Limb (tissue), 2 donors: Measurements from ENCODE around the gene NPB.

Source experiments
- DNase-seq, 2 donors: peaks; one replicate each; pipeline ENCODE4 v3.0.0-alpha.2; 2016; ENCODE audit errors: extremely low spot score in 2 of 2

NPB gene

DNA sequence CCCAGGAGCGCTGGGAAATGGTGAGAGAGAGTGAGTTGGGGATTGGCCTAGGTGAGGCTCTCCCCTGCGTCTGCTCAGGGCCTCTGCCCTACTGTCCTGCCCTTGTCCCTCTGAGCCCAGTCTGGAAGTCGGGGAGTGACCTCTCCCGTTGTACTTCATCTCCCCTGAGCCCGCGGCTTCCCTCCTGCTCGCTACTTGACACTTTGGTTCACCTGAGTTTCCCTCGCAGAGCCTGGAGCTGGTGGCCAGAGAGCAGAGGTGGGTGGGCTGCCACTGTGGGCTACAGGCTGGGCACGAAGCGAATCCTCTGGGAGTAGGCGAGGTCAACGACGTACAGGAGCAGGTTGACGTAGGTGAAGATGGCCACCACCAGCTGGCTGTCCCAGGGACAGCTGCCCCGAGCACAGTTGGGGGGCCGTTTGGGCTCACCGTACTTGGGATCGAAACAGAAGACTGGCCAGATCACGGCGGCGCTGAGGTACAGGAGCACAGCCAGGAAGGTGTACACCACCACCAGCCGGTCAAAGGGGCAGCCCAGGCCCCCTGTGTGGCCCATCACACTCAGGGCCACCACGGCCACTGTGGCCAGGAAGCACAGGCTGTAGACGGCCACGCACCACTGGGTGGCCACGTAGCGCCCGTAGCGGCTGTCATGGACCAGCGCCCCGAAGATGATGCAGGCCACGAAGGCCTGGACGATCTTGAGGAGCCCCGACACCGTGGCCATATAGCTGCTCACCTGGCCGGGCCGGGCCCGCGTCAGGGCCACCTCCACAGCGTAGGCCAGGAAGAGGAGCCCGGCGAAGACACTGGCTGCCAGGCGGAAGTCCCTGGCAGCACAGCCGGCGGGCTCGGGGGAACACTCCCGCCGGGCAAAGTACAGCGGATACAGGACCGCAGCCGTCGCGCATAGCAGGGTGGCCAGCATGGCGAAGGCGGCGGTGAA lies 38.8 kb downstream of the NPB start:
- DNase-seq, result no peak

GRCh38 chr17:81941484-81942166 lies 39.6 kb downstream of the NPB start:
- peak in 1 of 2 donors; percentile 41 for DNase-seq

- DNase-seq, result no peak
Observed at GRCh38 chr17:81942167-81942553, 40.1 kb downstream of the NPB start.

DNA sequence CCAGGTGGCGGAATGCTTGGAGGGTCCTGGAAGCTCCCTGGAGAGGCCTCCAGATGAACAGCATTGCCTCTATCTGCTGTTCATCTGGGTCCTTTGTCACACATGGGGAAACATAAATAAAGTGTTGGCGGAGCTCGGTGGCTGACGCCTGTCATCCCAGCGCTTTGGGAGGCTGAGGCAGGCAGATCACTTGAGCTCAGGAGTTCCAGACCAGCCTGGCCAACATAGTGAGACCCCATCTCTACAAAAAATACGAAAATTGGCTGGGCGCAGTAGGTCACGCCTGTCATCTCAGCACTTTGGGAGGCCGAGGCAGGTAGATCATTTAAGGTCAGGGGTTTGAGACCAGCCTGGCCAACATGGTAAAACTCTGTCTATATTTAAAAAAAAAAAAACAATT lies 42.8 kb downstream of the NPB start:
- no peak for DNase-seq

DNA sequence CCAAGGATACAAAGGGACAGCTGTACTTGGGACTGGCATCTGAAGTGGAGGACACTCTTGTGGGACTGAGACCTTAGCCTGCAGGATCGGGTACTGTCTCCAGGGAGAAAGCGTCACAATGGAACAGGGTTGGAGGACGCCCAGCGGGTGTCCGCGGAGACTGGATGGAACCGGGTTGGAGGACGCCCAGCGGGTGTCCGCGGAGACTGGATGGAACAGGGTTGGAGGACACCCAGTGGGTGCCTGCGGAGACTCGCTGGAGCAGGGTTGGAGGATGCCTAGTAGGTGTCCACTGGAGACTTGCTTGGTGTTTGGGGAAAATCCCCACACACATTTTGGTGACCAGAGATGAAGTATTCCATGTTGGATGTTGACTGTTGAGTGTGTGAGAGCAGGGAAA lies 45.2 kb downstream of the NPB start, which contains the start of gene MYADML2:
Gene MYADML2 (minus strand): TSS at position 45 of the 400 bp plus-strand sequence. CDS start 5,492 bp downstream, outside the sequence.
- no peak for DNase-seq

DNA sequence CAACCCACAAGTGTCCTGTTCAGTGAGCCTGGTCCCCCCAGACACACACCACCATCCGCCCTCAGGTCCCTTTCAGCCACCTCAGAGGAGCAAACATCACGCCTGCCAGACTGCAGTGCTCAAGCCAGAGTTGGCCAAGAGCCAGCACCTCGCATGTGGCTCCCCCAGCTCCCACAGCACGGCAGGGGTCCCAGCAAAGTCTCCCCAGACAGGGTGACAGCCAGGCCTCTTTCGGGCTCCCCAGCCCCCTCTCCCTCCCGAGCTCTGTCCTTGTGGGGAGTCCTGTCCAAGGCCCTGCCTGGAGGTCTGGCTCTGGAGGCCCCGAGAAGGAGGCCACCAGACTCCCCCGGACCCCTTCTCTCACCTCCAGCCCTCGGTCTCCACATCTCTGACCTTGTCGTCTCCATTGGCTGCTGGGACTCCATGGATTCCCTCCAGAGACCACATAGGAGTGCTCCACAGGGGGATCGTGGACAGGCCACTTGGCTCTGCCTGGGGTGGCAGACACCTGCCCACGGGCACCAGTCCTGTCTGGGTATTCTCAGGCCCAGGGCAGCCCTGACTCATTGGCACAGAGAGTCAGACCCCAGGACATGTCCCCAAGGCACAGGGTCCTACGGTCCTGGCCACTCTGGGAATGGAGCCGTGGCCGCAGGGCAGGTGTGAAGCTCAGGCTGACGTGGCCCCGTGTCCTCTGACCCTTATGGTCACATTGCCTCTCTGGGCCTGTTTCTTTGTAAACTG lies 46.8 kb downstream of the NPB start:
- DNase-seq, result no peak

GRCh38 chr17:81950501-81950900 lies 48.5 kb downstream of the NPB start:
- no peak for DNase-seq

DNA sequence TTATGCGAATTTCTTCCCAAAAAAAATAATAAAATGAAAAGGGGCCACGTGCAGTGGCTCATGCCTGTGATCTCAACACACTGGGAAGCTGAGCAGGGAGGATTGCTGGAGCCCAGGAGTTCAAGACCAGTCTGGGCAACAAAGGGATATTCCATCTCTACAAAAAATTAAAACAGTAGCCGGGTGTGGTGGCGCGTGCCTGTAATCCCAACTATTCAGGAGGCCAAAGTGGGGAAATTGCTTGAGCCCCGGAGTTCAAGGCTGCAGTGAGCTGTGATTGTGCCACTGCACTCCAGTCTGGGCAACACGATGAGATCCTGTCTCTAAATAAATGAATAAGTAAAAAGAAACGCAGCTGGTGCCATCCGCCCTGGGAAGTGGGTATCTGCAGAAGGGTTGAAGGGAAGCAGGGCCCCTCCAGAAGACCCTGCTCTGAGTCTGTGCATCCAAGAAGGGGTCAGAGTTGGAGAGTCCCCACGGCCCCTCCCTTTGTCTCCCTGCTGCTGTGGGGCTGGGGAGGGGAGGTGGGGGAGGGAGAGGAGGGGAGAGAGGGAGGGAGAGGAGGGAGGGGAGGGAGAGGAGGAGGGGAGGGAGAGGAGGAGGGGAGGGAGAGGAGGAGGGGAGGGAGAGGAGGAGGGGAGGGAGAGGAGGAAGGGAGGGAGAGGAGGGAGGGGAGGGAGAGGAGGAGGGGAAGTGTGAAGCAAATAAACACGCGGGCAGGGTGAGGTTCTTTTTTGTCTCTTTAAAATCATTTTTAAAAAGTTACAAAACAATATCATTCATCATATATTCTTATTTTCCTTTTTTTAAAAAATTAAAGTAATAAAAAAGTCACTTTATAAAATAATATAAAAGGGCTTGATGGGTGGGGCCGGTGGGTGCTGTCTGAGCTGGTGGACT lies 50.0 kb downstream of the NPB start:
- no peak for DNase-seq
